ENCODE measurements around the gene PPP2R2B.
"Not testable (repeated sequence)": the region's sequence is repeated elsewhere in the genome, so short reads cannot be mapped to it uniquely, and the experiment has no call there.

PPP2R2B gene

GRCh38 chr5:146731909-146732659, 146.5 kb downstream of the PPP2R2B start:
- no peak for DNase-seq

DNA sequence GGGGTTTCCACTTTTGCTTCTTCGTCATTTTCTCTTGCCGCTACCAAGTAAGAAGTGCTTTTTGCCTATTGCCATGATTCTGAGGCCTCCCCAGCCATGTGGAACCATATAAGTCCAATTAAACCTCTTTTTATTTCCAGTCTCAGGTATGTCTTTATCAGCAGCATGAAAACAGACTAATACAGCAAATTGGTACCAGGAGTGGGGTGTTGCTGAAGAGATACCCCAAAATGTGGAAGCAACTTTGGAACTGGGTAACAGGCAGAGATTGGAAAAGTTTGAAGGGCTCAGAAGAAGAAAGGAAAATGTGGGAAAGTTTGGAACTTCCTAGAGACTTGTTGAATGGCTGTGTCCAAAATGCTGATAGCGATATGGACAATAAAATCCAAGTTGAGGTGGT, 149.8 kb downstream of the PPP2R2B start:
- DNase-seq = not testable (repeated sequence)

GRCh38 chr5:146726891-146727290, 151.7 kb downstream of the PPP2R2B start:
- no peak for DNase-seq

- DNase-seq = no peak
These were observed 152.5 kb downstream of the PPP2R2B start for GRCh38 chr5:146726020-146726419.

- no peak for DNase-seq
These were observed 153.5 kb downstream of the PPP2R2B start for GRCh38 chr5:146725025-146725424.

- no peak for DNase-seq
These were observed 156.2 kb downstream of the PPP2R2B start for GRCh38 chr5:146722361-146722779.

- DNase-seq = no peak
These were observed 157.3 kb downstream of the PPP2R2B start for GRCh38 chr5:146721073-146721815.

DNA sequence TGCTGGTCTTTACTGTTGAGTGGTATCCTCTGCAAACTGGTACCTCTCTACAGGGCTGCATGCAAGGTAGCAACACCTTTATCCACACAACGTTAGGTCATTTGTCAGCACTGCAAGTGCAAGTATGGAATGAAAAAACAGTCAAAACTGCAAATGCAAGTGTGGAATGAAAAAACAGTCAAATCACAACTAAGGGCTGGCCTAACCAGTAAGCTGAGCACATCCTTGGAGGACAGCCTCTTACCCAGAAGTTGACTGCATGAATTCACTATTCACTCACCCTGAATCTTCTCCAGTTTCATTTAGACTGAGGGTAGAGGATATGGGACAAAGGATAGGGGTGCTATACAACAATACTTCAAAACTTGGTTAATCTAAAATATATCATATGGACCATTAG, 158.4 kb downstream of the PPP2R2B start:
- no peak for DNase-seq

- no peak for DNase-seq
These were observed 159.4 kb downstream of the PPP2R2B start for GRCh38 chr5:146719179-146719578.

- no peak for DNase-seq
These were observed 159.9 kb downstream of the PPP2R2B start for GRCh38 chr5:146718609-146719008.

GRCh38 chr5:146717951-146718350, 160.6 kb downstream of the PPP2R2B start:
- DNase-seq = no peak

GRCh38 chr5:146716636-146717035, 161.9 kb downstream of the PPP2R2B start:
- no peak for DNase-seq

- no peak for DNase-seq
These were observed 168.2 kb downstream of the PPP2R2B start for GRCh38 chr5:146710348-146710747.

DNA sequence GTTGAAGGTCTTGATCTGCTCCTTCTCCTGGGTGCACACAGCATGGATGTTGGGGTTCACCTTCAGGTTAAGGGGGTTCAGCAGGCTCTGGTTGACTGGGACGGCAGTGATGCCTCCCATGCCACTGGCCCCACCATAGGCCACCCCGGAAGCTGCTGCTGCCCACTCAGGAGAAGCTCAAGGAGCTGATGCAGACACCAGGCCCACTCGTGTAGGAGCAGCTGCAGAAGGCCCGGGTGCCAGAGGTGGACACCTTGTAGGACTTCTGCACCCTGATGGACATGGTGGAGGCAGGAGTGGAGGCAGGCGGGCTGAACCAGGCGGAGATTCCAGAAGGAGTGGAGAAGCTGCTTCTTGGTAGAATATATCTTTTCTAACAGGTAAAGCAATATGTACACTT, 171.2 kb downstream of the PPP2R2B start:
- DNase-seq = no peak

GRCh38 chr5:146706321-146706972, 172.1 kb downstream of the PPP2R2B start:
- DNase-seq = no peak

DNA sequence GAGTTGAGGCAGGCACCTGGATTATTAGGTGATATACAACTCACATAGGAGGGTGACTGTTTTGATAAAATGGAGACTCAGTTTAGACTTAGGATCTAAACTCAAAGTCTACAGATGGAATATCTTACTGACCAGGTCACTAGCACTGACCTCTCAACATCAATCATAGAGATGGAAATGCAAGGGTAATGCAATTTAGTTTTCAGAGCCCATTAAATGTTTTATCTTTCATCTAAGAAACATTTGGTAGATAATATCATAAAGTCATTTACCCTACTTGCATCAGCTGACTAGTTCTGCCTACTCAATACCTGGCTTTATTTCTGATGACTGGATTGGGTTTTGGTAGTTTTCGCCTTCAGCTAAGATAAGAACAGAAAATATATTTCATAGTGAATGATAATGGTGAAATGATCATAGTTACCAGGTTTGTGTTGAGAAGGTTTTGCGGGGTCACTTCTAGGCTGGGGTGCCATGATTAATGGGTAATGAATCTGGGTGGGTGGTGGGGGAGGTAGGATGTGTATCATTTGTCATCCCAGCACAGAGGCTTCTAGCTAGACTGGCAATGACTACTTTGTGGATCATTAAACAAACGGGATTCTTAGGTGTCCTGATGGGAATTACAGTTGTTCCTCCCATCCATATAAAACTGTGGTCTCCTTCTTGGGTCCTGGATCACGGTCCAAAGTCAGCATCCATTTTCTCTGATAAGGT, 173.4 kb downstream of the PPP2R2B start:
- no peak for DNase-seq

DNA sequence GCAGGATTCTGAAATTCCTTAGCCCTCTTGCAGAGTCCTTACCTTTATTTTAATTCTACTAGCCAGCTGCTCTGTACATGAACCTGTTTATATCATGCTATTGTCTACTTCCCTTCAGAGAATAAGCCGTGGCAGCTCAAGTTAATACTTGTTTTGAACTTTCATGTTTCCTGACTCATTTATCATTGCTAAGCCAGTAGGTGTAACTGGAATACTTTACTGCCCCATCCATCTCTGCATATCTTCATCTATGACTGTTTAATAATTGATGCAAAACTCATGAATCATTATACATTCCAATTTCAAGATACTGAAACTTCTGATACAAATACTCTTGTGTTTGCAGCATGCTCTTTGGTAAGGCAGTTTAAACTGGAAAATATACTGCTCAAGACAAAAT, 174.7 kb downstream of the PPP2R2B start:
- no peak for DNase-seq

GRCh38 chr5:146703499-146703898, 175.1 kb downstream of the PPP2R2B start:
- no peak for DNase-seq

DNA sequence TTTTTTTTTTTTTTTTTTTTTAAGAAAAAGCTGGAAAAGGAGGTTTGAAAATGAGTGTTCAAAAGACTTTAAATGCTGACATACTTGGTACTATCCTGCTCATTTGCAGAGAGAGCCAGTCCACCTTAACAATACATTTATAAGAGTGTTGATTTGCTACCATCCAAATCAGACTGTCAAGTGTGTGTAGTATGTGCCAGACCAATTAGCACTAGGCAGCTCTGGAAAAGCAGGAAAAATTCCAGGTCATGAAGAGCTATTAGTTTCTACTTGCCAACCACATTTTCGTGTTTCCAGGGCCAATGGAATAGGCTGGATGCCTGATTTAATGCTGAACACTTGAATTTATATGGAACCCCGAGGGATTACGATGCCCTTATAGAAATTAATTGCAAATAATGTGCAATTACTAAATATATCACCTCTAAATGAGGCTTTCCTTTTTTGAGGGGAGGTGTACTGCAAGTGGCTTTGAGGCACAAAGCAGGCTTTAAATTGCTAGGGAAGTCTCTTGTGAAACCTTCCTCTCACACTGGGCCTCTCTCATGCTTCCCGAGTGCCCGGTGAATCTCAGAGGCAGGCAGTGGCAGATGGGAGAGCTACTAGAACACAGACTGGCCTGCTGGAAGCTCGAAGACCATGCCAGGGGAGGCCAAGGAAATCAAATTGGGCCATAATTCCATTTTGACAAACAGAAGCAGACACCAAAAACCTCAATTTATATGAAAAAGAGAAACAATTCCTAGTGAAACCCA, 178.7 kb downstream of the PPP2R2B start:
- no peak for DNase-seq

DNA sequence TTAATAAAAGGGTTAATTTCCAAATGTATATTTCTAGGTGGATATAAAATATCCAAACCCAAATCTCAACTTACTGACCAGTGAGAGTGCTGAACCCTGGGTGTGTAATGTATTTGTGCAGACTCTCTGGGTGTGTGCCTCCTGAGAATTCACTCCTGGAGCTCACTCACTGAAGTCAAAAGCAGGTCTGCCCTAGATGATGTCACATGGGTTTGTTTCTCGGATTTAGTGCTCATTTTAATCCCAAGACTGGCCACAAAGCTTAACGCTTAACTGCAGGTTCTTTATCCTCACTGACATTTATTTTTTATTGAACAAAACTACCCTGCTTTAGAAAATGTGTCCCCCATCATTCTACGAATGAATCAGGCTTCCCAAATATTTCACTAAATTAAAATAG, 179.4 kb downstream of the PPP2R2B start:
- no peak for DNase-seq

DNA sequence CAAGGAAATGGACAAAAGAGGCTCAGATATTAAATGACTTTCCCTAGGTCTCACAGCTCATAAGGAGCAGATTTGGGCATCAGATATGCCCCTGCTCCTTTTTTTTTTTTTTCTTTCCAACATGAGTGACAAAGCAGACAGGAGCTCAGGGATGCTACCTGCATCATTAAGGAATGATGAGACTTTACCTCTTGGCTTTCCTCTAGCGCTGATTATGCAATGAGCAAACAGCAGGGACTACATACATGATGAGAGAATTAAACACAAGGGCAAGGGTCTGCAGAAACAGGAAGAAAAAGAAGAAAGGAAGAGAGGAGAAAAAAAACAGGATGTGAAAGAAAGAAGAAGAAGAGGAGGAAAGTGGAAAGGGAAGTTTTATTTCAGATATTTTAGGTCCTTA, 179.9 kb downstream of the PPP2R2B start:
- no peak for DNase-seq

DNA sequence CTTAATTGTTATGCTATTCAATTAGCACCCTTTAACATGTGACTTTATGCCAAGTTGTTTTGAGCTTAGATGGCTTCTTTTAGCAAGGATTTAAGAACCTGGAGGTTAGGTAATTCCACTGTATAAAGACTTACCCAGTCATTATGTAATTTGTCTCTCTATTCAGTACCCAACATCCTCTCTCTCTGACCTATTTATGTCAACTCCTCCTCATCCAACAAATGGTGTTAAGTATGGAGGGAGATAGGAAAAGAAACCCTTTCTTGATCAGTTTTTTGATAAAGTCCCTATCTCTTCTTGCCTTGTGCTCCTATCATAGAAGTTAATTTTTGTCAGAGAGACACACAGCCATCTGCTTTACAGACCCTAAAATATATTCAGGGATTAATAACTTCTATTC, 181.3 kb downstream of the PPP2R2B start:
- DNase-seq = no peak

- DNase-seq = no peak
These were observed 182.9 kb downstream of the PPP2R2B start for GRCh38 chr5:146695646-146696045.
